H1 (cell line): ENCODE data around the gene LTN1. TPM values are rescaled to one million over a fixed set of nuclear protein-coding genes. Genes with fewer than 3 reads are reported as not detected.
A peak's percentile ranks its signal among the peaks of the same experiment; 100 is the strongest.

Source experiments
- CTCF ChIA-PET: fragments of 300-600 bp; sonication (Branson Sonifier 250); formaldehyde crosslinking; loops from one replicate; lab custom pipeline; 2021; ENCODE audit not compliant: partially characterized antibody; lab: Charles Lee
- POLR2A ChIA-PET: fragments of 300-600 bp; sonication (Branson Sonifier 250); formaldehyde crosslinking; loops from one replicate; lab custom pipeline; 2021; ENCODE audit warnings: inconsistent platforms; ENCODE audit not compliant: partially characterized antibody; lab: Charles Lee
- DNase-seq, 2 experiments: peaks; one replicate each; pipeline versions ENCODE4 v3.0.0 to v3.0.0-alpha.2; 2010 to 2022; ENCODE audit warnings: low spot score in 2 of 2, low read depth in 1 of 2, mixed read lengths in 1 of 2
- FAIRE-seq: peaks from 2 replicates; lab custom pipeline; 2011; peaks lifted over from hg19 to GRCh38; lab: Jason Lieb, UNC
- H2AFZ ChIP-seq: 2 replicates; pipeline ENCODE4 v1.8.1; 2012; ENCODE audit warnings: low read length, inconsistent platforms
- H2AK5ac ChIP-seq: 2 replicates; pipeline ENCODE4 v1.6.1; 2013; ENCODE audit warnings: low read depth, low read length
- H2BK120ac ChIP-seq: replicated peaks from 2 replicates; pipeline ENCODE3; 2013; ENCODE audit warnings: low read depth, low read length, inconsistent platforms
- H2BK12ac ChIP-seq: 2 replicates; pipeline ENCODE4 v1.6.1; 2013; ENCODE audit warnings: low read depth, low read length
- H2BK15ac ChIP-seq: 2 replicates; pipeline ENCODE4 v1.6.1; 2013; ENCODE audit warnings: low read length
- H2BK20ac ChIP-seq: 2 replicates; pipeline ENCODE4 v1.6.1; 2013; ENCODE audit warnings: low read length
- H2BK5ac ChIP-seq: 2 replicates; pipeline ENCODE4 v1.6.1; 2013; ENCODE audit warnings: low read depth, low read length
- H3K14ac ChIP-seq: 2 replicates; pipeline ENCODE4 v1.6.1; 2013; ENCODE audit warnings: inconsistent platforms; ENCODE audit not compliant: insufficient read length
- H3K18ac ChIP-seq: 2 replicates; pipeline ENCODE4 v1.6.1; 2013; ENCODE audit warnings: low read length; ENCODE audit errors: extremely low read depth
- H3K23ac ChIP-seq: 2 replicates; pipeline ENCODE4 v1.6.1; 2013; ENCODE audit warnings: inconsistent platforms; ENCODE audit not compliant: insufficient read length
- H3K23me2 ChIP-seq: 2 replicates; pipeline ENCODE4 v1.6.1; 2013; ENCODE audit warnings: low read depth, low read length
- H3K27ac ChIP-seq: 2 replicates; pipeline ENCODE4 v1.6.1; 2011; ENCODE audit warnings: low read depth, low read length, inconsistent platforms
- H3K27me3 ChIP-seq, 4 experiments: replicated peaks in 1 of 4; 1 replicate in 1 of 4; 2 replicates in 3 of 4; pipeline versions ENCODE4 v1.6.1 to v1.8.1; 2011 to 2013; ENCODE audit warnings: low read length in 3 of 4, mild to moderate bottlenecking in 3 of 4, inconsistent platforms in 2 of 4, mixed read lengths in 2 of 4, moderate library complexity in 1 of 4; ENCODE audit not compliant: control insufficient read depth in 3 of 4, insufficient read depth in 3 of 4; ENCODE audit errors: extremely low read depth in 1 of 4
- H3K36me3 ChIP-seq, 4 experiments: 2 replicates each; pipeline versions ENCODE4 v1.6.1 to v1.8.1; 2011 to 2013; ENCODE audit warnings: mild to moderate bottlenecking in 4 of 4, low read length in 3 of 4, moderate library complexity in 2 of 4, control low read depth in 1 of 4, inconsistent platforms in 1 of 4; ENCODE audit not compliant: insufficient read depth in 4 of 4, control insufficient read depth in 2 of 4
- H3K4ac ChIP-seq: replicated peaks from 2 replicates; pipeline ENCODE3; 2013; ENCODE audit warnings: low read length, low read depth, mixed read lengths, inconsistent platforms; ENCODE audit not compliant: insufficient read length
- H3K4me1 ChIP-seq, 4 experiments: replicated peaks in 1 of 4; 1 replicate in 1 of 4; 2 replicates in 3 of 4; pipeline versions ENCODE4 v1.6.1 to v1.8.1; 2011 to 2013; ENCODE audit warnings: low read length in 3 of 4, inconsistent platforms in 2 of 4, mixed read lengths in 1 of 4; ENCODE audit not compliant: insufficient read depth in 4 of 4, control insufficient read depth in 3 of 4
- H3K4me2 ChIP-seq, 2 experiments: 2 replicates each; pipeline versions ENCODE4 v1.6.1 to v1.8.1; 2011 to 2013; ENCODE audit warnings: low read depth in 2 of 2, low read length in 2 of 2, control low read depth in 1 of 2, inconsistent platforms in 1 of 2, mild to moderate bottlenecking in 1 of 2; ENCODE audit not compliant: insufficient read depth in 1 of 2
- H3K4me3 ChIP-seq, 4 experiments: fragments of 200-600, 300-600 bp in 1 of 4; sonication (generic), shearing (Covaris generic), sonication (Bioruptor Twin) in 1 of 4; 2 replicates each; pipeline versions ENCODE4 v1.5.1 to v1.8.1; 2011 to 2016; ENCODE audit warnings: low read length in 4 of 4, low read depth in 3 of 4, control low read depth in 2 of 4, inconsistent platforms in 2 of 4, mild to moderate bottlenecking in 2 of 4, mixed read lengths in 1 of 4, moderate library complexity in 1 of 4; ENCODE audit not compliant: insufficient read depth in 2 of 4; ENCODE audit errors: extremely low read depth in 1 of 4
- H3K56ac ChIP-seq: replicated peaks from 2 replicates; pipeline ENCODE3; 2013; ENCODE audit warnings: low read depth, mild to moderate bottlenecking, mixed read lengths, low read length, inconsistent platforms; ENCODE audit not compliant: insufficient read length
- H3K79me1 ChIP-seq: 2 replicates; pipeline ENCODE4 v1.6.1; 2013; ENCODE audit warnings: low read depth, low read length, control low read depth
- H3K79me2 ChIP-seq, 2 experiments: 2 replicates each; pipeline versions ENCODE4 v1.6.1 to v1.8.1; 2012 to 2013; ENCODE audit warnings: low read length in 2 of 2, mild to moderate bottlenecking in 2 of 2, inconsistent platforms in 1 of 2; ENCODE audit not compliant: insufficient read depth in 2 of 2, control insufficient read depth in 1 of 2
- H3K9ac ChIP-seq, 4 experiments: replicated peaks in 1 of 4; 1 replicate in 1 of 4; 2 replicates in 3 of 4; pipeline versions ENCODE4 v1.6.1 to v1.8.1; 2011 to 2013; ENCODE audit warnings: low read depth in 3 of 4, low read length in 3 of 4, control low read depth in 2 of 4, mild to moderate bottlenecking in 2 of 4, moderate library complexity in 2 of 4, inconsistent platforms in 1 of 4; ENCODE audit errors: extremely low read depth in 1 of 4
- H3K9me3 ChIP-seq, 2 experiments: 2 replicates each; pipeline versions ENCODE4 v1.6.1 to v1.8.1; 2012 to 2013; ENCODE audit warnings: mild to moderate bottlenecking in 2 of 2, moderate library complexity in 2 of 2, control low read depth in 1 of 2, inconsistent platforms in 1 of 2, low read depth in 1 of 2, low read length in 1 of 2, mixed read lengths in 1 of 2; ENCODE audit not compliant: insufficient read depth in 2 of 2
- H4K20me1 ChIP-seq, 2 experiments: replicated peaks in 1 of 2; 2 replicates each; pipeline versions ENCODE3 to v1.8.1; 2011 to 2013; ENCODE audit warnings: inconsistent platforms in 2 of 2, low read length in 2 of 2, mild to moderate bottlenecking in 1 of 2; ENCODE audit not compliant: insufficient read depth in 2 of 2, control insufficient read depth in 1 of 2
- H4K5ac ChIP-seq: 2 replicates; pipeline ENCODE4 v1.6.1; 2013; ENCODE audit warnings: low read length, low read depth, mixed read lengths, inconsistent platforms; ENCODE audit not compliant: insufficient read length
- H4K8ac ChIP-seq: 2 replicates; pipeline ENCODE4 v1.8.0; 2013; ENCODE audit warnings: mild to moderate bottlenecking, moderate library complexity, low read length, inconsistent platforms; ENCODE audit not compliant: insufficient read depth; ENCODE audit errors: extremely low read depth
- H4K91ac ChIP-seq: replicated peaks from 2 replicates; pipeline ENCODE3; 2013; ENCODE audit warnings: low read length, mixed read lengths, inconsistent platforms; ENCODE audit not compliant: insufficient read length
- BRCA1 ChIP-seq: IDR thresholded peaks from 2 replicates; pipeline ENCODE4 v1.6.1; 2012; ENCODE audit warnings: low read depth, low read length, improper control_type of control experiment
- CREB1 ChIP-seq: IDR thresholded peaks from 2 replicates; pipeline ENCODE4 v1.6.1; 2012; ENCODE audit warnings: inconsistent platforms
- HDAC2 ChIP-seq, 2 experiments: fragments of 300-600 bp in 1 of 2; sonication (generic) in 1 of 2; IDR thresholded peaks; 2 replicates each; pipeline ENCODE4 v1.6.1; 2011 to 2012; ENCODE audit warnings: low read depth in 2 of 2, low read length in 2 of 2, mild to moderate bottlenecking in 2 of 2, moderate library complexity in 2 of 2, borderline replicate concordance in 1 of 2, inconsistent platforms in 1 of 2
- HDAC6 ChIP-seq: IDR thresholded peaks from one replicate; pipeline ENCODE4 v1.7.1; 2012; ENCODE audit warnings: low read depth, mild to moderate bottlenecking, inconsistent platforms, low read length, moderate library complexity
- KDM1A ChIP-seq: fragments of 200-600, 300-600 bp; sonication (generic); IDR thresholded peaks from 2 replicates; pipeline ENCODE4 v1.7.1; 2016; ENCODE audit warnings: mild to moderate bottlenecking, low read length, borderline replicate concordance
- SP1 ChIP-seq: IDR thresholded peaks from 2 replicates; pipeline ENCODE4 v1.6.1; 2011; ENCODE audit warnings: low read depth, low read length
- SUZ12 ChIP-seq: fragments of 200-600 bp; sonication (generic); IDR thresholded peaks from 2 replicates; pipeline ENCODE4 v1.6.1; 2012; ENCODE audit warnings: mild to moderate bottlenecking, inconsistent platforms, low read length, moderate library complexity, mixed read lengths
- TBP ChIP-seq: IDR thresholded peaks from 2 replicates; pipeline ENCODE4 v1.6.1; 2011; ENCODE audit warnings: low read depth, low read length, improper control_type of control experiment
- YY1 ChIP-seq: IDR thresholded peaks from 2 replicates; pipeline ENCODE4 v1.6.1; 2011; ENCODE audit warnings: low read depth, mild to moderate bottlenecking, low read length
- ZNF274 ChIP-seq: IDR thresholded peaks from 2 replicates; pipeline ENCODE4 v1.7.0; 2012; ENCODE audit warnings: low read length, borderline replicate concordance; ENCODE audit errors: extremely low read depth
- polyA plus RNA-seq, 7 experiments: library from polyadenylated mRNA; depleted of rRNA in 3 of 7; stranded (reverse) in 5 of 7; unstranded in 2 of 7; fragments of >200 nt in 5 of 7; fragments of 200-250 nt in 2 of 7; gene quantifications; 1 replicate in 5 of 7; 2 replicates in 1 of 7; 4 replicates in 1 of 7; pipeline versions ENCODE4 v1.2.1 to v1.2.3, GENCODE V29; 2011 to 2013; ENCODE audit warnings: missing spikeins in 2 of 7, mixed read lengths in 2 of 7
- total RNA-seq: library from RNA; stranded (reverse); fragmentation: NEBNext Ultra II Directional; extraction: Animal tissue kit (Norgen Biotek cat#: 25700); gene quantifications from 2 replicates; pipeline ENCODE4 v1.2.1, GENCODE V29; 2021
- TF ChIP-seq, protein P1 (sequence below): IDR thresholded peaks from 2 replicates; pipeline ENCODE4 v1.6.1; 2012; ENCODE audit warnings: low read length, inconsistent platforms
- TF ChIP-seq, protein P2 (sequence below): IDR thresholded peaks from 2 replicates; pipeline ENCODE4 v1.6.1; 2011; ENCODE audit warnings: low read length, improper control_type of control experiment

LTN1 gene
- total and polyA plus RNA-seq, 2 of the 8 experiments (the other 6 are each of a cell fraction or from before 2014, with no cell fraction given): 3.2 to 23.5 TPM

DNA sequence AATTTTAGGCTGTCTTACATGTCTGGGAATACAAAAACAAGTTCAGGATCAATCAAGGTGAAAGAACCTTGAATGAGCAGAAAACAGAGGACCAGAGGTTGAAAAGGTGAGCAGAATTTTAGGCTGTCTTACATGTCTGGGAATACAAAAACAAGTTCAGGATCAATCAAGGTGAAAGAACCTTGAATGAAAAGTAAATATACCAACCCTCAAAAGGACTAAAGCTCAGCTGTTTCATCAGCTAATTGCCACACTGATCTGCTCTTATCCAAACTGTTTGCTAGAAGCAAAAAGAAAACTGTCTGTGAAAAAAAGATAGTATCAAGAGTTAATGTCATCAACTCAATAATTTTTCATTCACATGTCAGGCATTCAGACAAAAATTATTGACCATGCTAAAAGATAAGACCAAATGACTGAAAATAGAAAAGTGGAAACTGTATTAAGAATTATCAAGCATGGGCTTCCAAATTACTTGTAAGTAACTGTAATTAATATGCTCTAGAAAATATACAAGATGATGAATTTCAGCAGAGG is 69.2 kb downstream of the LTN1 start:
- Histone ChIP-seq H3K23me2 (no peaks in the 10 kb centered on the region), H3K56ac (no peak overlapping the region), H2BK12ac (no peak overlapping the region), H3K23ac (no peak overlapping the region), H4K8ac (no peak overlapping the region), H2AFZ (no peak overlapping the region), H3K9me3 (no peaks in the 10 kb centered on the region), H2BK15ac (no peak overlapping the region), H3K9ac (no peak overlapping the region), H3K14ac (no peak overlapping the region), H2BK5ac (no peak overlapping the region), H4K91ac (no peak overlapping the region), H3K79me2 (no peaks in the 10 kb centered on the region), H3K4me2 (no peak overlapping the region; a peak in 1 of 4 replicates), H2AK5ac (no peak overlapping the region), H2BK120ac (no peak overlapping the region), H3K36me3 (no peaks in the 10 kb centered on the region), H3K4me1 (peaks cover 1 to 6% (median 4%) of the 10 kb centered on the region in 4 experiments; a peak in 4 of 7 replicates), H4K20me1 (no peaks in the 10 kb centered on the region), H3K27me3 (no peaks in the 10 kb centered on the region), H2BK20ac (no peak overlapping the region), H3K79me1 (no peaks in the 10 kb centered on the region), H3K18ac (no peak overlapping the region), H3K4ac (no peak overlapping the region), H4K5ac (no peak overlapping the region), H3K4me3 (no peak overlapping the region), H3K27ac (no peak overlapping the region)
- FAIRE-seq (peak; percentile 62), DNase-seq (no peak)
- ChIA-PET CTCF (interaction anchor here (1.7 kb wide), 1 partner anchor 178 kb away, joined by 6 read pairs; no protein-coding TSS in a partner anchor), POLR2A (interaction anchor here (1.9 kb wide), 1 partner anchor 10 kb away, joined by 7 read pairs; no protein-coding TSS in a partner anchor)
- no peak for TF ChIP-seq YY1
- TF ChIP-seq ZNF274: no peak
- TF ChIP-seq TBP: no peak
- TF ChIP-seq KDM1A: no peak
- TF ChIP-seq SUZ12: no peak
- no peak for TF ChIP-seq HDAC2 (IDR thresholded peaks at IDR 0.05; ENCODE audit: borderline replicate concordance in 1 of 2, low read depth in 2 of 2, low read length in 2 of 2)
- TF ChIP-seq, protein P1, sequence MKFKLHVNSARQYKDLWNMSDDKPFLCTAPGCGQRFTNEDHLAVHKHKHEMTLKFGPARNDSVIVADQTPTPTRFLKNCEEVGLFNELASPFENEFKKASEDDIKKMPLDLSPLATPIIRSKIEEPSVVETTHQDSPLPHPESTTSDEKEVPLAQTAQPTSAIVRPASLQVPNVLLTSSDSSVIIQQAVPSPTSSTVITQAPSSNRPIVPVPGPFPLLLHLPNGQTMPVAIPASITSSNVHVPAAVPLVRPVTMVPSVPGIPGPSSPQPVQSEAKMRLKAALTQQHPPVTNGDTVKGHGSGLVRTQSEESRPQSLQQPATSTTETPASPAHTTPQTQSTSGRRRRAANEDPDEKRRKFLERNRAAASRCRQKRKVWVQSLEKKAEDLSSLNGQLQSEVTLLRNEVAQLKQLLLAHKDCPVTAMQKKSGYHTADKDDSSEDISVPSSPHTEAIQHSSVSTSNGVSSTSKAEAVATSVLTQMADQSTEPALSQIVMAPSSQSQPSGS: no peak
- TF ChIP-seq SP1: no peak
- no peak for TF ChIP-seq BRCA1
- TF ChIP-seq, protein P2, sequence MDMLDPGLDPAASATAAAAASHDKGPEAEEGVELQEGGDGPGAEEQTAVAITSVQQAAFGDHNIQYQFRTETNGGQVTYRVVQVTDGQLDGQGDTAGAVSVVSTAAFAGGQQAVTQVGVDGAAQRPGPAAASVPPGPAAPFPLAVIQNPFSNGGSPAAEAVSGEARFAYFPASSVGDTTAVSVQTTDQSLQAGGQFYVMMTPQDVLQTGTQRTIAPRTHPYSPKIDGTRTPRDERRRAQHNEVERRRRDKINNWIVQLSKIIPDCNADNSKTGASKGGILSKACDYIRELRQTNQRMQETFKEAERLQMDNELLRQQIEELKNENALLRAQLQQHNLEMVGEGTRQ: no peak
- no peak for TF ChIP-seq CREB1
- no peak for TF ChIP-seq HDAC6
